ENCODE data around the gene MAN1C1.

GRCh38 chr1:25568834-25569596, 47.6 kb upstream of the MAN1C1 start:
- no peak for TF ChIP-seq CTCF (IDR thresholded peaks at IDR 0.05 in 2 of 3, conservative IDR thresholded peaks at IDR 0.05 in 1 of 3; ENCODE audit: borderline replicate concordance in 1 of 3, insufficient read depth in 1 of 3, low read depth in 2 of 3, low read length in 2 of 3)
- no peak for TF ChIP-seq POLR2A (IDR thresholded peaks at IDR 0.05; ENCODE audit: borderline replicate concordance, extremely low read depth, insufficient read depth, insufficient read length)
- TF ChIP-seq EZH2 (IDR thresholded peaks at IDR 0.05), result no peak
- peak; percentile 11; the same call in 1 of the 2 replicates for TF ChIP-seq POLR2AphosphoS5 (IDR thresholded peaks at IDR 0.05; ENCODE audit: low read depth, low read length)
- no peak for TF ChIP-seq RAD21 (IDR thresholded peaks at IDR 0.05; ENCODE audit: low read depth)
- TF ChIP-seq ZNF274 (IDR thresholded peaks at IDR 0.05; ENCODE audit: low read depth, low read length), result no peak
- TF ChIP-seq SIN3A (IDR thresholded peaks at IDR 0.05; ENCODE audit: low read depth), result no peak

Data from HCT116 (cell line).